NCI-H1436 (cell line): ENCODE measurements around the gene REV3L.
"Not testable (repeated sequence)": the region's sequence is repeated elsewhere in the genome, so short reads cannot be mapped to it uniquely, and the experiment has no call there.

Source experiments
- DNase-seq: peaks from one replicate; lab custom pipeline; 2025; lab: John Stamatoyannopoulos, UW

REV3L gene

GRCh38 chr6:111482959-111483735 is at the start of gene REV3L:
Gene REV3L (minus strand): TSS chr6:111483218. CDS start chr6:111482888, 330 bp downstream.
- DNase-seq, result peak; percentile 93

DNA sequence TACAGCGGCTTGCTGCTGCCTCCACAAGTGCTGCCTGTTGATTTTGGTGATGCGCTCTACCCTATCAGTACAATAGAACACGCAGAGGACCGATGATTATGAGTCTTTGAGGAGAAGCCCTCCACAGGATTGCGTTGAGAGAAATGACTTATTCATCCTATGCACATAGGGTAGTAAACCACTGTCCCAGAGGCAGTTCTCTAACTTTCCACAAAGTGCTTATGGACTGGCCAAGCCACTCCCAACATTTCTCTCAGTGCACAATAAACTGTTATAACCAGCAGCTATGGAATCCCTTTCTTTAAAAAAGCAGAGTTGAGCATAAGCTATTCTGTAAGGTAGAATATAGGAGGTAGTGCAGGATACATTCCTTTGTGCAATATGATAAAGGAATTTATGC is 48.2 kb upstream of the REV3L start:
- DNase-seq, result no peak

DNA sequence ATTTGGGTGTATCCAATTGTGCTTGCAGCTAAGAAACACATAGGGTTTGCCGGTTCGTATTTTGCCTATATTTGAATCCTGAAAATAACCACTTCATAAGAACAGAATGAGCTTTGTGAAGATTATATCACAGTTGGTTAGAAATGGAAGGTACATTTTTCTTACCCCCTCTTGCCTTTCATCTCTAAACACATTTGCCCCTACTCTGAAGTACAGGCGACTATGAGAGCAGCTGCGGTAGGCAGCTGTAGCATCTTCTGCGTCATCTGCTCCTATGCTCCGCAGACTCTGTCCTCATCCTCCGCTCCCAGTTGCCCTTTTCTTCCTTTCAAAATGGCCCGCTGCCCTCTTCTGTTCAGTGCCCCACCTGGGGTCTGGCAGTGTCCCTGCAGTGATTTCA is 47.6 kb upstream of the REV3L start:
- DNase-seq, result no peak

DNA sequence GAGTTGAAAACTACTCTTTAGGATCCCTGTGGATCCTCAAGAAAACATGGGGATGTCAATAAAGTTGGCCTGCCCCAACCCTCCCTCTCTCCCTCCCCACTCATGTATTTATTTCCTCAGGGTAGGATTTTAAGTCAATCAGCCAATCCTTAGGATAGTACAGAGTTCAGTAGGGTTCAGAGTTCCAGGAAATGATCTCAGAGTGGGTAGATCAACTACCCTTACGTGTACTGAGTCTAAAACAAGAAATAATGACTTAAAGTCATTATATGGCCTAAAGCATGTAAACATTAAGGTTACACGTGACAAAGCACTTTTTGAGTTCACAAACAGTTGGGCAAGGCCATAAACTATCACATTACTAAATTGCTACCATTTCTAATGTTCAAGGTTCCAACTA is 47.2 kb upstream of the REV3L start:
- DNase-seq, result no peak

DNA sequence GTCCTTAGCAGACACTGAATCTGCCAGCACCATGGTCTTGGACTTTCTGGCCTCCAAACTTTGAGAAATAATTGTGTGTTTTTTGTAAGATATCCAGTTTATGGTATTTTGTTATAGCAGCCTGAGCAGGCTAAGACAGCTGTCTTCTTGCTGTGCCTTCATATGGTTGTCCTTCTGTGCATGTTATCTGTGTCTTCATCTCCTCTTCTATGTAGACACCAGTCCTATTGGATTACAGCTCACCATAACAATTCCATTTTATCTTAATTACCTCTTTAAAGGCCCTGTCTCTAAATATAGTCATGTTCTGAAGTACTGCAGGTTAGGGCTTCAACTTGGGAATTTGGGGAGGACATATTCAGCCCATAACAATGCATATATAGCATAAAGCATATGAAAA is 44.3 kb upstream of the REV3L start:
- no peak for DNase-seq

DNA sequence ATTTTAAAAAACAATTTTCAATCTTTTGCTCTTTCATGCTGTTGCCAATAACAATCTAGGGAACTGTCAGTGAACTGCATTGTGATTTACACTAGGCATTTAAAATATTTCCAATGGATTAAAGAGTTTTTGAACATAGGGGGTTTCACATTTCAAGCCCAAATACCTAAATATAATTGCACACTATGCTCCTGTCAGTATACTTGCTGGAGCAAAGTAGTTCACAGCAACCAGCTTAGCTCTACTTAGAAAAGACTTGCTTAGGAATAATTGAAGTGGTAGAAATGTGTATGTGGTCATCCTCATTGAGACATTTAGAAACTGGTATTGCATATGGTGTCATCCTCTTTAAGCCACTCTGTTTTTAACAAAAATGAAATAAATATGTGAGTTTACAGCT is 41.7 kb upstream of the REV3L start:
- DNase-seq, result no peak

- no peak for DNase-seq
Measured at GRCh38 chr6:111524252-111524651, 41.2 kb upstream of the REV3L start.

GRCh38 chr6:111523484-111524167 is 40.6 kb upstream of the REV3L start:
- DNase-seq, result no peak

DNA sequence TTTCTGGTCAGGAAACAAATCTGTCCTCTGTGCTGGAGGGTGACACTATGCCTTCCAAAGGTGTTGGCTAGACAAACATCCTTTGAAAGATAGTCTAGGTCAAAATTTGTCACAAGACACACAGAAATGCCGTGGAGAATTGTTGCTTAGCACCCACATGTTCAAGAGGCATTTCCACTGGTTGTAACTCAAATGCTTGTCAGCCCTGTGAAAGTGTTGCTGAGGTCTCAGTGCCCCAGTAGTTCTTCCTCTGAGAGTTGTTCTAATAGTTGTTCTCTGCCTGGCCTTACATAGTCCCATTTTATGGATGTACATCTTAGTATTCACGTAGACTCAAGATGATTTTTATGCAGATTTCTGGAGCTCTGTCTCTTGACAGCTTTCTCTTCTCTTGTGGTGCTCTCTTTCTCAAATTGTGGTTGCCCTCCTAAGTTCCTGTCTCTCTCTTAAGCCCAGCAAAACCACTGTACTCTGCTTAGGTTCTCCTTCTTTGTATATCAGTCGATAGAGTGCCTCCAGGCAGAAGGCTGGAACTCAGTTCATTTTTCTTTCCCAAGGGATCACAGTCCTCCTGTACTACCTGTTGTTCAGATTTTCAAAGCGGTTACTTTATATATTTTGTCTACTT is 39.5 kb upstream of the REV3L start:
- no peak for DNase-seq

GRCh38 chr6:111521497-111522270 is 38.7 kb upstream of the REV3L start:
- DNase-seq, result no peak

- DNase-seq, result no peak
Measured at GRCh38 chr6:111520524-111520923, 37.5 kb upstream of the REV3L start.

- DNase-seq, result no peak
Measured at GRCh38 chr6:111517965-111518364, 34.9 kb upstream of the REV3L start.

GRCh38 chr6:111515259-111515658 is 32.2 kb upstream of the REV3L start:
- DNase-seq, result no peak

GRCh38 chr6:111514531-111514930 is 31.5 kb upstream of the REV3L start:
- not testable (repeated sequence) for DNase-seq

DNA sequence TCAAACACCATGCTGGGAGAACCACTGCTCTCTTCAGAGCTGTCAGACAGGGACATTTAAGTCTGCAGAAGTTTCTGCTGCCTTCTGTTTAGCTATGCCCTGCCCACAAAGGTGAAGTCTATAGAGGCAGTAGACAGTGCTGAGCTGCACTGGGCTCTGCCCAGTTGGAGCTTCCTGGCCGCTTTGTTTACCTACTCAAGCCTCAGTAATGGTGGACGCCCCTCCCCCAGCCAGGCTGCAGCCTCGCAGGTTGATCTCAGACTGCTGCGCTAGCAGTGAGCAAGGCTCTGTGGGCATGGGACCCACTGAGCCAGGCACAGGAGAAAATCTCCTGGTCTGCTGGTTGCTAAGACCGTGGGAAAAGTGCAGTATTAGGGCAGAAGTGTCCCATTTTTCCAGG is 24.2 kb upstream of the REV3L start:
- not testable (repeated sequence) for DNase-seq

GRCh38 chr6:111505498-111505897 is 22.5 kb upstream of the REV3L start:
- not testable (repeated sequence) for DNase-seq

GRCh38 chr6:111503660-111504059 is 20.6 kb upstream of the REV3L start:
- peak; percentile 25 for DNase-seq

DNA sequence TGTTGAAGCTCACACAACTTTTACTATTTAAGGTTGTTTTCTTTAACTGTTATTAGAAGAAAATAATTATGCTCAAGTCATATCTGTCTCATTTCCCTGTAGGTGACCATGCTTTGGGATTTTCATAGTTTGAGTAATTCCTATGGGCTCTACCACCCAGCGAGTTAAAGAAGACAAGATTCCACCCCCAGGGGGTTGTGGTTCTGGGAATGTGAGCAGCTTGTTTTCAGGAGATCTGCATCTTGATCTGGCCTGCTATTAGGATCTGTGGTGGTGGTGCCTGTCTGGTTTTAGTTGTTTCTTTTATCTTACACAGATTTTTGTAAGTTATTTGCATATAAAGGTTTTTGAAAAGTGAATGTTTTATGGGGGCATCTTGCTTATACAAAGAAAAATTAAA is 20.2 kb upstream of the REV3L start:
- DNase-seq, result no peak

GRCh38 chr6:111502154-111502553 is 19.1 kb upstream of the REV3L start:
- no peak for DNase-seq

- DNase-seq, result no peak
Measured at GRCh38 chr6:111499269-111499793, 16.3 kb upstream of the REV3L start.

- DNase-seq, result no peak
Measured at GRCh38 chr6:111494951-111495635, 12.1 kb upstream of the REV3L start.
